CD14-positive monocyte (primary cell): ENCODE data around the gene KDM6A. TPM values are rescaled to one million over a fixed set of nuclear protein-coding genes. Genes with fewer than 3 reads are reported as not detected.

Experiments used
- DNase-seq, 3 donors: peaks; one replicate each; pipeline ENCODE4 v3.0.0-alpha.2; 2011 to 2022
- H2AFZ ChIP-seq: 2 replicates; pipeline ENCODE4 v1.6.0; 2012; ENCODE audit warnings: mild to moderate bottlenecking, low read depth, low read length, inconsistent platforms; ENCODE audit not compliant: insufficient read depth, poor library complexity, severe bottlenecking
- H3K27ac ChIP-seq, 2 donors: 1 replicate in 1 of 2; 2 replicates in 1 of 2; pipeline ENCODE4 v1.5.1; 2012 to 2013; ENCODE audit warnings: low read length in 2 of 2, control low read depth in 1 of 2, inconsistent platforms in 1 of 2, low read depth in 1 of 2, mild to moderate bottlenecking in 1 of 2
- H3K27me3 ChIP-seq, 2 donors: one replicate each; pipeline versions ENCODE4 v1.6.0 to v1.6.1; 2011 to 2013; ENCODE audit warnings: low read length in 2 of 2; ENCODE audit not compliant: control insufficient read depth in 2 of 2, insufficient read depth in 2 of 2
- H3K36me3 ChIP-seq, 2 donors: replicated peaks in 1 of 2; 1 replicate in 1 of 2; 2 replicates in 1 of 2; pipeline versions ENCODE4 v1.5.1 to v1.6.1; 2012 to 2013; ENCODE audit warnings: low read length in 2 of 2, control low read depth in 1 of 2, inconsistent platforms in 1 of 2, mild to moderate bottlenecking in 1 of 2; ENCODE audit not compliant: insufficient read depth in 2 of 2, control insufficient read depth in 1 of 2
- H3K4me1 ChIP-seq, 2 donors: 1 replicate in 1 of 2; 2 replicates in 1 of 2; pipeline versions ENCODE4 v1.5.1 to v1.6.1; 2012 to 2013; ENCODE audit warnings: low read length in 2 of 2, control low read depth in 1 of 2, inconsistent platforms in 1 of 2, mild to moderate bottlenecking in 1 of 2, moderate library complexity in 1 of 2; ENCODE audit not compliant: insufficient read depth in 2 of 2, control insufficient read depth in 1 of 2
- H3K4me2 ChIP-seq: replicated peaks from 2 replicates; pipeline ENCODE3; 2012; ENCODE audit warnings: low read length, moderate library complexity, mild to moderate bottlenecking; ENCODE audit not compliant: poor library complexity, severe bottlenecking; ENCODE audit errors: extremely low read depth
- H3K4me3 ChIP-seq, 3 experiments: fragments of 200-600 bp in 1 of 3; sonication (generic) in 1 of 3; replicated peaks in 1 of 3; 1 replicate in 2 of 3; 2 replicates in 1 of 3; pipeline ENCODE4 v1.5.1; 2011 to 2013; ENCODE audit warnings: low read length in 3 of 3, mild to moderate bottlenecking in 3 of 3, control low read depth in 2 of 3, low read depth in 2 of 3, inconsistent platforms in 1 of 3, moderate library complexity in 1 of 3
- H3K79me2 ChIP-seq: 2 replicates; pipeline ENCODE4 v1.6.0; 2012; ENCODE audit warnings: mild to moderate bottlenecking, control low read depth, inconsistent platforms, low read length, moderate library complexity; ENCODE audit not compliant: insufficient read depth
- H3K9ac ChIP-seq: 2 replicates; pipeline ENCODE4 v1.6.0; 2017; ENCODE audit warnings: low read length, mild to moderate bottlenecking; ENCODE audit not compliant: insufficient read depth, poor library complexity, severe bottlenecking
- H3K9me3 ChIP-seq, 2 donors: replicated peaks in 1 of 2; 1 replicate in 1 of 2; 2 replicates in 1 of 2; pipeline versions ENCODE4 v1.5.1 to v1.6.1; 2012 to 2013; ENCODE audit warnings: low read length in 2 of 2, control low read depth in 1 of 2; ENCODE audit not compliant: control insufficient read depth in 1 of 2, insufficient read depth in 1 of 2
- H4K20me1 ChIP-seq: 2 replicates; pipeline ENCODE4 v1.6.0; 2012; ENCODE audit warnings: mild to moderate bottlenecking, low read length, control low read depth, moderate library complexity; ENCODE audit not compliant: insufficient read depth
- H3K27ac Mint-ChIP-seq, 7 donors: one replicate each; pipeline ENCODE4 v1.8.0; 2020; ENCODE audit warnings: mild to moderate bottlenecking in 7 of 7, mixed read lengths in 7 of 7, moderate library complexity in 6 of 7, inconsistent platforms in 2 of 7
- H3K27me3 Mint-ChIP-seq, 3 donors: one replicate each; pipeline ENCODE4 v1.8.0; 2021 to 2022; ENCODE audit warnings: low read depth in 3 of 3, mild to moderate bottlenecking in 3 of 3, mixed read lengths in 3 of 3, moderate library complexity in 3 of 3, inconsistent platforms in 1 of 3
- H3K36me3 Mint-ChIP-seq, 2 donors: one replicate each; pipeline ENCODE4 v1.8.0; 2020; ENCODE audit warnings: mixed read lengths in 2 of 2, inconsistent platforms in 1 of 2, mild to moderate bottlenecking in 1 of 2
- H3K4me1 Mint-ChIP-seq: one replicate; pipeline ENCODE4 v1.8.0; 2020; ENCODE audit warnings: mild to moderate bottlenecking, mixed read lengths
- H3K4me3 Mint-ChIP-seq, 2 donors: one replicate each; pipeline ENCODE4 v1.8.0; 2020; ENCODE audit warnings: mild to moderate bottlenecking in 2 of 2, mixed read lengths in 2 of 2, moderate library complexity in 1 of 2
- H3K9me3 Mint-ChIP-seq, 7 donors: one replicate each; pipeline ENCODE4 v1.8.0; 2020 to 2022; ENCODE audit warnings: mixed read lengths in 7 of 7, mild to moderate bottlenecking in 6 of 7, moderate library complexity in 6 of 7, inconsistent platforms in 2 of 7
- WGBS: methylation state at CpG from one replicate; pipeline ENCODE4 v1.1.5; 2013; ENCODE audit warnings: missing lambda C conversion rate; ENCODE audit not compliant: insufficient coverage; 5-methylcytosine and 5-hydroxymethylcytosine counted together
- intact Hi-C, 2 donors: fragments of 100-400 bp; cut with micrococcal nuclease; formaldehyde crosslinking; loops; one replicate each; pipeline versions ENCODE4 v1.15.0 to v1.15.1; 2023
- polyA plus RNA-seq, 3 donors: library from polyadenylated mRNA; depleted of rRNA in 1 of 3; unstranded in 2 of 3; stranded (reverse) in 1 of 3; fragments of 300-500 nt in 2 of 3; fragments of >200 nt in 1 of 3; fragmentation: Illumina TruSeq in 2 of 3; gene quantifications; 1 replicate in 2 of 3; 2 replicates in 1 of 3; pipeline ENCODE4 v1.2.3, GENCODE V29; 2012 to 2021
- TF ChIP-seq, protein P1 (sequence below): fragments of 200-600 bp; IDR thresholded peaks from one replicate; pipeline ENCODE4 v1.8.0; 2022; ENCODE audit warnings: antibody characterized with exemption, mild to moderate bottlenecking

KDM6A gene
- polyA plus RNA-seq, 3 donors = 7.6 to 35.0 (median 13.8) TPM

DNA sequence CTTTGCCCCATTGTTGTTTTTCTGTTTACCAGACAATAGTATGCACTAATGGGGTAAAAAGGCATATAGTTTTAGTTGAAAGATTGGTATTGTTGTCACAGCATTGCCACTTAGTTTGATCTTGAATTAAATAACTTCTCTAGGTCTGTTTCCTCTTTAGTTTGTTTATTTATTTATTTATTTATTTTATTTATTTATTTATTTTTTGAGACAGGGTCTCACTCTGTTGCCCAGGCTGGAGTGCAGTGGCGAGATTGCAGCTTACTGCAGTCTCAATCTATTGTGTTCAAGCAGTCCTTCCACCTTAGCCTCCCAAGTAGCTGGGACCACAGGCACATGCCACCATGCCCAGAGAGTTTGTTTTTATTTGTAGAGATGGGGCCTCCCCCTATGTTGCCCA is 138.6 kb downstream of the KDM6A start:
- Histone ChIP-seq H3K79me2 (peaks cover 90% of the 10 kb centered on the region), H3K9ac (no peak overlapping the region), H3K9me3 (no peaks in the 10 kb centered on the region), H2AFZ (no peak overlapping the region), H3K27ac (no peak overlapping the region), H3K4me1 (peaks cover 14 to 16% of the 10 kb centered on the region in 2 donors), H4K20me1 (peaks cover 98% of the 10 kb centered on the region), H3K36me3 (peaks cover 0 to 12% of the 10 kb centered on the region in 2 donors), H3K4me3 (no peak overlapping the region), H3K4me2 (no peak overlapping the region), H3K27me3 (no peaks in the 10 kb centered on the region)
- peaks cover 19% of the 10 kb centered on the region for H3K4me1 Mint-ChIP-seq
- TF ChIP-seq, protein P1, sequence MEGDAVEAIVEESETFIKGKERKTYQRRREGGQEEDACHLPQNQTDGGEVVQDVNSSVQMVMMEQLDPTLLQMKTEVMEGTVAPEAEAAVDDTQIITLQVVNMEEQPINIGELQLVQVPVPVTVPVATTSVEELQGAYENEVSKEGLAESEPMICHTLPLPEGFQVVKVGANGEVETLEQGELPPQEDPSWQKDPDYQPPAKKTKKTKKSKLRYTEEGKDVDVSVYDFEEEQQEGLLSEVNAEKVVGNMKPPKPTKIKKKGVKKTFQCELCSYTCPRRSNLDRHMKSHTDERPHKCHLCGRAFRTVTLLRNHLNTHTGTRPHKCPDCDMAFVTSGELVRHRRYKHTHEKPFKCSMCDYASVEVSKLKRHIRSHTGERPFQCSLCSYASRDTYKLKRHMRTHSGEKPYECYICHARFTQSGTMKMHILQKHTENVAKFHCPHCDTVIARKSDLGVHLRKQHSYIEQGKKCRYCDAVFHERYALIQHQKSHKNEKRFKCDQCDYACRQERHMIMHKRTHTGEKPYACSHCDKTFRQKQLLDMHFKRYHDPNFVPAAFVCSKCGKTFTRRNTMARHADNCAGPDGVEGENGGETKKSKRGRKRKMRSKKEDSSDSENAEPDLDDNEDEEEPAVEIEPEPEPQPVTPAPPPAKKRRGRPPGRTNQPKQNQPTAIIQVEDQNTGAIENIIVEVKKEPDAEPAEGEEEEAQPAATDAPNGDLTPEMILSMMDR = no peak
- intact Hi-C loops = no loop called here
- H3K27ac Mint-ChIP-seq = peak overlapping the region in 1 of 7 donors; percentile 32
- H3K9me3 Mint-ChIP-seq = no peaks in the 10 kb centered on the region
- H3K27me3 Mint-ChIP-seq = no peaks in the 10 kb centered on the region
- H3K36me3 Mint-ChIP-seq = peaks cover 0 to 16% of the 10 kb centered on the region in 2 donors
- no CpG with 5 or more reads among the region's 1 CpG for WGBS
- DNase-seq = no peak
- H3K4me3 Mint-ChIP-seq = no peak overlapping the region

DNA sequence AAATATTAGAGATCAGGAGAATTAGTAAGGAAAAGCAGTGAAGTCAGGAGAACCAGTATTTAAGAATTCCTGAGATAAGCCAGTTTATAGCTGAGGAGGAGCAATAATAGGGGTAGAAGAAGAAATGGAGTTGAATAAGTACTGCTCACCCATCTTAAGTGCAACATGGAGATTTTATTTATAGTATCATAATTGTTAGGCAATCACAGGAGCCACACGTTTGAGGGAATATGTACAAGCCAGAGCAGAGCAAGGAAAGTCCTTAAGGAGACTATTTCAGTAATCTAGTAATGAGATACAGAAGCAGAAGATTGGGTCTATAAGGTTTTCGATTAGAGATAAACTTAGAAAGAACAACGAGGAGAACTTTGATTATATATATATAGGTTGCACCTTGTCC is 145.0 kb downstream of the KDM6A start:
- intact Hi-C loops = no loop called here
- H3K4me2 ChIP-seq = no peak overlapping the region
- no peak overlapping the region for H3K4me3 Mint-ChIP-seq
- H3K9me3 ChIP-seq = no peaks in the 10 kb centered on the region
- no peaks in the 10 kb centered on the region for H3K27me3 ChIP-seq
- no peaks in the 10 kb centered on the region for H3K27me3 Mint-ChIP-seq
- peaks cover 99% of the 10 kb centered on the region for H4K20me1 ChIP-seq
- peaks cover 4 to 25% of the 10 kb centered on the region in 2 donors for H3K36me3 Mint-ChIP-seq
- peaks cover 88% of the 10 kb centered on the region for H3K79me2 ChIP-seq
- H3K4me3 ChIP-seq = no peak overlapping the region
- H3K27ac Mint-ChIP-seq = no peak overlapping the region
- no CpG with 5 or more reads among the region's 3 CpGs for WGBS
- H2AFZ ChIP-seq = no peak overlapping the region
- peaks cover 6% of the 10 kb centered on the region for H3K4me1 Mint-ChIP-seq
- H3K4me1 ChIP-seq = no peaks in the 10 kb centered on the region
- TF ChIP-seq, protein P1 = no peak
- no peak overlapping the region for H3K9ac ChIP-seq
- H3K9me3 Mint-ChIP-seq = no peaks in the 10 kb centered on the region
- no peak overlapping the region for H3K27ac ChIP-seq
- peaks cover 0 to 20% of the 10 kb centered on the region in 2 donors for H3K36me3 ChIP-seq
- no peak for DNase-seq
